Left ventricle myocardium inferior (tissue), 1 donor: ENCODE data around the gene RABL2A. TPM values are rescaled to one million over a fixed set of nuclear protein-coding genes. Genes with fewer than 3 reads are reported as not detected.
A peak's percentile ranks its signal among the peaks of the same experiment; 100 is the strongest.
"Not testable (repeated sequence)": the region's sequence is repeated elsewhere in the genome, so short reads cannot be mapped to it uniquely, and the experiment has no call there.

Source experiments
- DNase-seq: peaks from one replicate; pipeline ENCODE4 v3.0.0-alpha.2; 2020
- H3K27ac ChIP-seq: fragments of 200-600 bp; replicated peaks from 2 replicates; pipeline ENCODE4 v1.8.0; 2021
- H3K27me3 ChIP-seq: fragments of 200-600 bp; 2 replicates; pipeline ENCODE4 v1.8.0; 2021; ENCODE audit warnings: low read depth
- H3K36me3 ChIP-seq: fragments of 200-600 bp; 2 replicates; pipeline ENCODE4 v1.8.0; 2021
- H3K4me1 ChIP-seq: fragments of 200-600 bp; 2 replicates; pipeline ENCODE4 v1.8.0; 2021
- H3K4me3 ChIP-seq: fragments of 200-600 bp; 2 replicates; pipeline ENCODE4 v1.8.0; 2021; ENCODE audit warnings: mild to moderate bottlenecking, moderate library complexity
- H3K9me3 ChIP-seq: fragments of 200-600 bp; replicated peaks from 2 replicates; pipeline ENCODE4 v1.8.0; 2021
- intact Hi-C: fragments of 100-400 bp; cut with micrococcal nuclease; formaldehyde crosslinking; loops from one replicate; pipeline ENCODE4 v1.11.0; 2022
- total RNA-seq: library from RNA; stranded (reverse); fragmentation: NEBNext Ultra II Directional; extraction: Animal tissue kit (Norgen Biotek cat#: 25700); gene quantifications from one replicate; pipeline ENCODE4 v1.2.1, GENCODE V29; 2021
- donor health status: DM: no; HTN: yes; CAD: no; lungs with severe emphysema.

Gene RABL2A
- total RNA-seq, 1 donor from 2014 or later: 6.9 TPM

DNA sequence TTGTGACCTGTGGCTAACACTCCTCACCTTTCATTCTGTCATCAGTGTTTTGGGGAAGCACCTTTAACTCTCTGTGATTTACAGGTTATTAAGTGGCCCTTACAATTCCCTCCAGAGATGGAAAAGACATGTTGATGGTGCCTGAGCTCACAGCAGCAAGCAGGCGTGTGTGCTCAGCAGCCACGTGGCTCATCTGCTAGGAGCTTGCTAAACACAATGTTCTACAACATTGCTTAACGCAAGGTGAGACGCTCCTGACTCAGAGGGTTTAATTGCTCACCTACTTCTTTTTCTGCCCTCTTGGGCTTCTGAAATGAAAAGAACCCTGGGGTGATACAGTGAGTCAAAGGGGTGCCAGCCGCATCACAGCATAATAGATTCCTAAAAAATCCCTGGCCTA lies 6.1 kb upstream of the RABL2A start:
- intact Hi-C loops, H3K9me3 ChIP-seq, H3K27me3 ChIP-seq, H3K4me3 ChIP-seq, DNase-seq, H3K27ac ChIP-seq, H3K36me3 ChIP-seq, H3K4me1 ChIP-seq: not testable (repeated sequence)

DNA sequence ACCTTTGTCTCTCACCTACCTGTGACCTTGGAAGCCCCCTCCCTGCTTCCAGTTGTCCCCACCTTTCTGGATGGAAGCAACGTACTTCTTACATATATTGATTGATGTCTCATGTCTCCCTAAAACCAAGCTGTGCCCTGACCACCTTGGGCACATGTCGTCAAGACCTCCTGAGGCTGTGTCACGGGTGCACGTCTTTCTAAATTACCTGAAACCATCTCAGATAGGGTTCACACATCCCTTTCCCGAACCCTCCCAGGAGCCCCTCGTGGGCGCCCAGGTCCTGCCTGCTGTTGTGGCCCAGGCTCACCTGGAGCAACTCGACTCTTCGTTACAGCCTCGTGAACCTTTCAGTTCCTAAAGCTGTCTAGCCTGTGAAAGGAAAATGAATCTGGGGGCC lies 1.2 kb upstream of the RABL2A start:
- H3K4me1 ChIP-seq, H3K36me3 ChIP-seq, H3K27ac ChIP-seq, H3K9me3 ChIP-seq, DNase-seq, intact Hi-C loops, H3K27me3 ChIP-seq: not testable (repeated sequence)
- H3K4me3 ChIP-seq: peak overlapping the region; percentile 67

DNA sequence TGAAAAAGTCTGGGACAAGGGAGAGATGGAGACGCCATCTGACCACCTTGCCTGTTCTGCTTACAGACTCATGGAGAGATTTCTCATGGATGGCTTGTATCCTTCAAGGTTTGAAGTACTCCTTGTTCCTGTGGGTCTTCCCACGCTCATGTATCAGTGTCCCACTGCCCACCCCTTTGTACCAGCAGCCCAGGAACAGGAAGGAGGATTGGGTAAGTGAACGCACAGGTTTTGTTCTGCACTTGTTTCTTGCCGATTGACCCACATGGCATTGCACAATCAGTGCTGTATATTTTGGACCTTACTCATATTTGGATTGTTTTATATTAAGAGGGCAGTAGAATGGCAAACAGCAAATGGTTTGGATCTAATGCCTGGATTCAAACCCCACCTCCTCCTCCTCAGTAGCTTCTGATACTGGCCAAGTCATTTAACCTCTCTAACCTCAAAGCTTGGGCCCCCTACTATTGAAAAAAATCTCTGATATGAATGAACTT lies 5.8 kb downstream of the RABL2A start:
- H3K4me1 ChIP-seq, H3K9me3 ChIP-seq, H3K27ac ChIP-seq, H3K27me3 ChIP-seq, H3K36me3 ChIP-seq, DNase-seq, intact Hi-C loops, H3K4me3 ChIP-seq: not testable (repeated sequence)

DNA sequence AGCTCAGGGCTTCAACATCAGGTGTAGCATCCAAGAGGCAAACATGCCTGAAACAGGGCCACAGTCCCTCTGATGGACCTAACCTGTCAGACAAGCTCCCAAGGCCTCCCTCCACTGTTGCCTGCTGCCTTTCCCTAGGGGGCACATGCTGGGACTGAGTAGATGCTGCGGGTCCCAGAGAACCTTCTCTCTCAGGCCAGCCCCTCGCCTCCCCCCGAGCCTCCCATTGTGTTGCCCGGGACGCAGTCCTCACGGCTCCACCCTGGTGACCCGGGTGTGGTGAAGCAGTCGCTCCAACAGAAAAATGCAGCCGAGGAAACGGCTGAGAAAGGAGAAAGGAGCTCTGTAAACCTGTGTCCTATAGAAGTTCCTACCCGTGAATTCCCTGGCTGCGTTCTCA lies 8.3 kb downstream of the RABL2A start:
- intact Hi-C loops: not testable (repeated sequence)

DNA sequence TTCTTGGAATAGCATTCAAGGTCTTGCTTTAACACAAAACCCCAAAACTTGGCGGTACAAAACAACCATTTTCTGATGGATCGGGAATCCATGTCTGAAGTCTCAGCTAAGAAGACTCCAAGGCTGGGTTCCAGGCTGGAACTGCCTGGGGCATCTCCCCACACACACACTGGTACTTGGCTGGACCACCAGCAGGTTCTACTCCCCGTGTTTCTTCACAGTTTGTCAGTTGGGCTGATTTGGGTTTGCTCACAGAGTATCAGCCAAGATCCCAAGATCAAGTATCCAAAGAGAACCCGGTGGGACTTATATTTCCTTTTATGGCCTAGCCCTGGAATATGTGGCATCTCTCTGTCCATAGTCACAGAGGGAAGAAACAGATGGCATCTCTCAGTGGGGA lies 9.2 kb downstream of the RABL2A start:
- H3K27me3 ChIP-seq, intact Hi-C loops, H3K36me3 ChIP-seq, H3K4me3 ChIP-seq, H3K27ac ChIP-seq, H3K4me1 ChIP-seq, DNase-seq, H3K9me3 ChIP-seq: not testable (repeated sequence)

More for the DNA sequence above, 8.3 kb downstream of the RABL2A start:
- H3K27ac ChIP-seq, H3K36me3 ChIP-seq, H3K27me3 ChIP-seq, DNase-seq, H3K4me1 ChIP-seq, H3K4me3 ChIP-seq, H3K9me3 ChIP-seq: not testable (repeated sequence)

DNA sequence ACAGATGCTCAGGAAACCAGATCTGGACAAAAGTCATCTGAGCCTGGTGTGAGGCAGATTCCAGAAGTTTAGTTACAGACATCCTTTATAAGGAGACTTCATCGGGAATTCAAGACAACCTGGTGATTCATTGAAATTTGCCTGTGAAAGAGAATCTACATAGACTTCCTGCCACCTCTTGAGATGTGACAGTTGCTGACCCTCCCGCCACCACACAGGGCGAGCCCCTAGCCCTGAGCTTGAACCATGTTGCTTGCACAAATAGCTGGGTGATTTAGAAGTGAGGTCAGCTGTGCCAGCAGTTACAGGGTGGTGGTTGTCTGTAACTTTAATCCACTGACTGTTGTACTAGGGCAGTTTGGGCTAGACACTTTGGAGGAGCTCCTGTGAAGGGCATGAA lies 11.0 kb downstream of the RABL2A start:
- H3K4me1 ChIP-seq, H3K27ac ChIP-seq, H3K9me3 ChIP-seq, DNase-seq, intact Hi-C loops, H3K36me3 ChIP-seq, H3K27me3 ChIP-seq, H3K4me3 ChIP-seq: not testable (repeated sequence)

DNA sequence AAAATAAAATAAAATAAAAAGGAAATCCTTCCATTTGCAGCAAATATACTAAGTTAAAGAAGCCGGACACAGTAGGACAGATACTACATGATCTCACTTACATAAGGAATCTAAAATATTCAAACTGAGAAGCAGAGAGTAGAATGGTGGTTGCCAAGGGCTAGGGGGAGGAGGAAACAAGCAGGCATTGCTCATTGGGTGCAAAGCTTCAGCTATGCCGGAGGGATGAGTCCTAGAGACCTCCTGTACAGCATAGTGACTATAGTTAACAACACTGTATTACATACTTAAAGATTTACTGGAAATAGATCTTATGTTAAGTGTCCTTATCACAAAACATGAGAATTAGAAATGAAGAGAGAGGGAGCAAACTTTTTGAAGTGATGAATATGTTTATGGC lies 19.2 kb downstream of the RABL2A start:
- DNase-seq, H3K9me3 ChIP-seq, H3K4me3 ChIP-seq, H3K4me1 ChIP-seq, H3K36me3 ChIP-seq, H3K27ac ChIP-seq, H3K27me3 ChIP-seq, intact Hi-C loops: not testable (repeated sequence)

DNA sequence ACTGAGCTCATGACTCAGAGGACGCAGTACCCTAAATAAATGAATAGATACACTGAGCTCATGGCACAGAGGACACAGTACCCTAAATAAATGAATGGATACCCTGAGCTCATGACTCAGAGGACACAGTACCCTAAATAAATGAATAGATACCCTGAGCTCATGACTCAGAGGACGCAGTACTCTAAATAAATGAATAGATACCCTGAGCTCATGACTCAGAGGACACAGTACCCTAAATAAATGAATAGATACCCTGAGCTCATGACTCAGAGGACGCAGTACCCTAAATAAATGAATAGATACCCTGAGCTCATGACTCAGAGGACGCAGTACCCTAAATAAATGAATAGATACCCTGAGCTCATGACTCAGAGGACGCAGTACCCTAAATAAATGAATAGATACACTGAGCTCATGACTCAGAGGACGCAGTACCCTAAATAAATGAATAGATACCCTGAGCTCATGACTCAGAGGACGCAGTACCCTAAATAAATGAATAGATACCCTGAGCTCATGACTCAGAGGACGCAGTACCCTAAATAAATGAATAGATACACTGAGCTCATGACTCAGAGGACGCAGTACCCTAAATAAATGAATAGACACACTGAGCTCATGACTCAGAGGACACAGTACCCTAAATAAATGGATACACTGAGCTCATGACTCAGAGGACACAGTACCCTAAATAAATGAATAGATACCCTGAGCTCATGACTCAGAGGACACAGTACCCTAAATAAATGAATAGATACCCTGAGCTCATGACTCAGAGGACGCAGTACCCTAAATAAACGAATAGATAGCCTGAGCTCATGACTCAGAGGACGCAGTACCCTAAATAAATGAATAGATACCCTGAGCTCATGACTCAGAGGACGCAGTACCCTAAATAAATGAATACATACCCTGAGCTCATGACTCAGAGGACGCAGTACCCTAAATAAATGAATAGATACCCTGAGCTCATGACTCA lies 24.1 kb downstream of the RABL2A start:
- H3K9me3 ChIP-seq, H3K27me3 ChIP-seq, H3K4me3 ChIP-seq, H3K36me3 ChIP-seq, DNase-seq, H3K4me1 ChIP-seq, intact Hi-C loops: not testable (repeated sequence)
- peak overlapping the region; percentile 33 for H3K27ac ChIP-seq

DNA sequence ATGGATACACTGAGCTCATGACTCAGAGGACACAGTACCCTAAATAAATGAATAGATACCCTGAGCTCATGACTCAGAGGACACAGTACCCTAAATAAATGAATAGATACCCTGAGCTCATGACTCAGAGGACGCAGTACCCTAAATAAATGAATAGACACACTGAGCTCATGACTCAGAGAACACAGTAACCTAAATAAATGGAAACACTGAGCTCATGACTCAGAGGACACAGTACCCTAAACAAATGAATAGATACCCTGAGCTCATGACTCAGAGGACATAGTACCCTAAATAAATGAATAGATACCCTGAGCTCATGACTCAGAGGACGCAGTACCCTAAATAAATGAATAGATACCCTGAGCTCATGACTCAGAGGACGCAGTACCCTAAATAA lies 25.5 kb downstream of the RABL2A start:
- H3K27me3 ChIP-seq, intact Hi-C loops, H3K9me3 ChIP-seq, H3K4me3 ChIP-seq, H3K36me3 ChIP-seq, H3K4me1 ChIP-seq, DNase-seq, H3K27ac ChIP-seq: not testable (repeated sequence)

DNA sequence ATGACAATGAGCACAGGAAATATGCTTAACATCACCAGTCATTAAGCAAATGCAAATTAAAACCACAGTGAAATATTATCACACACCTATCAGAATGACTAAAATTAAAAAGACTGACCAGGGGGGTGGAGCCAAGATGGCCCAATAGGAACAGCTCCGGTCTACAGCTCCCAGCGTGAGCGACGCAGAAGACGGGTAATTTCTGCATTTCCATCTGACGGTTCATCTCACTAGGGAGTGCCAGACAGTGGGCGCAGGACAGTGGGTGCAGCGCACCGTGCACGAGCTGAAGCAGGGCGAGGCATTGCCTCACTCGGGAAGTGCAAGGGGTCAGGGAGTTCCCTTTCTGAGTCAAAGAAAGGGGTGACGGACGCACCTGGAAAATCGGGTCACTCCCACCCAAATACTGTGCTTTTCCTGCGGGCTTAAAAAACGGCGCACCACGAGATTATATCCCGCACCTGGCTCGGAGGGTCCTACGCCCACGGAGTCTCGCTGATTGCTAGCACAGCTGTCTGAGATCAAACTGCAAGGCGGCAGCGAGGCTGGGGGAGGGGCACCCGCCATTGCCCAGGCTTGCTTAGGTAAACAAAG lies 29.1 kb downstream of the RABL2A start:
- intact Hi-C loops, H3K27me3 ChIP-seq, DNase-seq, H3K4me1 ChIP-seq, H3K9me3 ChIP-seq, H3K36me3 ChIP-seq: not testable (repeated sequence)
- Histone ChIP-seq H3K27ac (peak overlapping the region; percentile 2), H3K4me3 (peak overlapping the region; percentile 36)

DNA sequence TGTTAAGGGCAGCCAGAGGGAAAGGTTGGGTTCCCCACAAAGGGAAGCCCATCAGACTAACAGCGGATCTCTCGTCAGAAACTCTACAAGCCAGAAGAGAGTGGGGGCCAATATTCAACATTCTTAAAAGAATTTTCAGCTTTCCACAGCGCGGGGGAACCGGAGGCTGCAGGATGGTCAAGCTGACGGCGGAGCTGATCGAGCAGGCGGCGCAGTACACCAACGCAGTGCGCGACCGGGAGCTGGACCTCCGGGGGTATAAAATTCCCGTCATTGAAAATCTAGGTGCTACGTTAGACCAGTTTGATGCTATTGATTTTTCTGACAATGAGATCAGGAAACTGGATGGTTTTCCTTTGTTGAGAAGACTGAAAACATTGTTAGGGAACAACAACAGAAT lies 30.7 kb downstream of the RABL2A start:
- intact Hi-C loops, H3K9me3 ChIP-seq, H3K4me1 ChIP-seq, DNase-seq, H3K27ac ChIP-seq, H3K36me3 ChIP-seq, H3K4me3 ChIP-seq, H3K27me3 ChIP-seq: not testable (repeated sequence)

DNA sequence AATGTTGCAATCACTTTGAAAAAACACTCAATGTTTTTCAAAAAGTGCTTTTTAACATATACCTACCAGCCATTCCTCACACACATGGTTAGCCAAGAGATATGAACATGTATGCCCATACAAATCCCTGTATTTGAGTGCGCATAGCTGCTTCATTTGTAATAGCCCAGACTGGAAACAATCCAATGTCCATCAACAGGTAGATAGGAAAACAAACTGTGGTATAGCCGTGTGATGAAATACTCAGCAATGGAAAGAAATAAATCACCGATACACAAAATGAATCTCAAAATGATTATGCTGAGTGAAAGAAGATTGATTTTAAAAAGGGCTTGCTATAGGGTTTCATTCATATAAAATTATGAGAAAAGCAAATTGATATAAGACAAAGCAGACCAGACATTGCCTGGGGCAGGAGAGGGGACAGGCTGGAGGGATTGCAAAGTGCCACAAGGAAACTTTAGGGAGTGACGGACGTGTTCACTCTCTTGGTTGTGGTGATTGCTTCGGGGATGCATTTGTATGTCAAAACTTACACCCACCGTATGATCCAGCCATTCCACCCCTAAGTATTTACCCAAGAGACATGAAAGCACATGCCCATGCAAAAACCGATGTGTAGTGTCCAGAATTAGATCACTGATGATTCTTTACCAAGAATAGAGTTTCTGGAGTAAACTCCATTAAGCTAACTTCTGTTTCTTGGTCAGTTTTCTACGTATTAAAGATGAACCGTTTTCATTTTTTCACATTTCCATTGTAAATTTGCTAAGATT lies 36.4 kb downstream of the RABL2A start:
- H3K27me3 ChIP-seq, H3K9me3 ChIP-seq, intact Hi-C loops, H3K4me3 ChIP-seq, DNase-seq, H3K27ac ChIP-seq, H3K4me1 ChIP-seq, H3K36me3 ChIP-seq: not testable (repeated sequence)

DNA sequence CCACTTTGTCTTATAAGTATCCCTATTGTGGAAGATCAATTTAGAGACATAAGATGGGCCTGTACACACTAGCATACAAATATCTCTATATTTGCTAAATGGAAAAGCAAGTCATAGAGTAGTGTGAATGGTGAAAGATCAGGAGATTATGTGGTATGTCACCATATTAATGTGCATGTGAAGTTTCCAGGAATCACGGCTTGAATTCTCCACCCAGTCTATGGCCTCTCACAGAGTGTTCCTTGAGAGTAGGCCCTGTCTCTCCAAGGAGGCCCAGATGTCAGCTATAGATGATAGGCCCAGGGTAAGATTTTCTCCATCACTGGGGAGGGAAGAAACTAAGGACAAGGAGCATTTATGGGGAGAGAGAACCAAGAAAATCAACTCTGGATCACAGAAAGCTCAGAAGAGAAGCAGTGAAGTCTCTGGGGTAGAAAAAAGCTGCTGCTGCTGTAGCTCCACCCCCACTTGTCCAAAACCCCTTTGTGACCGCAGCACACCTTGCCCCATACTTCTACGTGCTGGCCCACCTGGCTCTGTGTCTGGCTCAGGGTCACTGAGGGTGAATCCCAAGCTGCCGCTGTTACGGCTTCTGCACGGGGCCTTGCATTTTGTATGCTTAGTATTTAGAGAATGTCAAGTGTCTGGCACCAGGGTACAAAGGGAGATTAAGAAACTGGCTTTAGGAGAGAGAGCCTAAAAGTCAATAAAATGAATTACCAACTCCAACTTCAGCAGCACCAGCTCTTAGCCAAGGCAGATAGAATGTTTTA lies 37.9 kb downstream of the RABL2A start:
- peak overlapping the region; percentile 50 for H3K27ac ChIP-seq
- H3K9me3 ChIP-seq, intact Hi-C loops, H3K4me3 ChIP-seq, H3K4me1 ChIP-seq, DNase-seq, H3K27me3 ChIP-seq, H3K36me3 ChIP-seq: not testable (repeated sequence)
